Measurements from ENCODE around the gene NR0B1. TPM values are rescaled to one million over a fixed set of nuclear protein-coding genes. Genes with fewer than 3 reads are reported as not detected.

NR0B1 gene
- total RNA-seq, 1 donor from 2014 or later: 3.2 TPM

DNA sequence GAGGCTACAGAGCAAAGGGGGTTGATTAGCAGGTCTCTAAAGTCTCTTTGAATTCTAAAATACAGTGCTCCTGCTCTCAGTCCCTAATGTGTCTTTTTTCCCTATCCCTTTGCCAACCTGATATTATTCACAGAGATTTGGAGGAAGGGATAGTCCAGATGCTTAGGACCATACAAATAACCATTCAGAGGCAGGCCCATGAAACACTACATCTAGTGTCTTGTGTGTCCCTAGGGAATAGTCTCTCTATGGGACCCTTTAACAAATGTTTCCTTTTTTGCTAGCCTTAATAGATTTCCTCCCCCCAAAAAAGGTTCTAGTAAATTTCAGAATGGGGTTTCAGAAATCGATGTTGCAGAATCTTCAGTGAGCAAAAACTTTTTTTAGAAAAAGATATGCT, 1.7 kb downstream of the NR0B1 start:
- intact Hi-C loops (cut with DNase I): no loop called here
- H3K27me3 ChIP-seq: no peaks in the 10 kb centered on the region
- TF ChIP-seq POLR2A (IDR thresholded peaks at IDR 0.05): no peak
- TF ChIP-seq, protein P1, sequence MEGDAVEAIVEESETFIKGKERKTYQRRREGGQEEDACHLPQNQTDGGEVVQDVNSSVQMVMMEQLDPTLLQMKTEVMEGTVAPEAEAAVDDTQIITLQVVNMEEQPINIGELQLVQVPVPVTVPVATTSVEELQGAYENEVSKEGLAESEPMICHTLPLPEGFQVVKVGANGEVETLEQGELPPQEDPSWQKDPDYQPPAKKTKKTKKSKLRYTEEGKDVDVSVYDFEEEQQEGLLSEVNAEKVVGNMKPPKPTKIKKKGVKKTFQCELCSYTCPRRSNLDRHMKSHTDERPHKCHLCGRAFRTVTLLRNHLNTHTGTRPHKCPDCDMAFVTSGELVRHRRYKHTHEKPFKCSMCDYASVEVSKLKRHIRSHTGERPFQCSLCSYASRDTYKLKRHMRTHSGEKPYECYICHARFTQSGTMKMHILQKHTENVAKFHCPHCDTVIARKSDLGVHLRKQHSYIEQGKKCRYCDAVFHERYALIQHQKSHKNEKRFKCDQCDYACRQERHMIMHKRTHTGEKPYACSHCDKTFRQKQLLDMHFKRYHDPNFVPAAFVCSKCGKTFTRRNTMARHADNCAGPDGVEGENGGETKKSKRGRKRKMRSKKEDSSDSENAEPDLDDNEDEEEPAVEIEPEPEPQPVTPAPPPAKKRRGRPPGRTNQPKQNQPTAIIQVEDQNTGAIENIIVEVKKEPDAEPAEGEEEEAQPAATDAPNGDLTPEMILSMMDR (IDR thresholded peaks at IDR 0.05): no peak
- no peak for TF ChIP-seq POLR2AphosphoS5 (IDR thresholded peaks at IDR 0.05; ENCODE audit: insufficient read depth in 1 of 2, low read depth in 1 of 2)
- no peaks in the 10 kb centered on the region for H3K9me3 ChIP-seq
- no peaks in the 10 kb centered on the region for H3K36me3 ChIP-seq
- DNase-seq (ENCODE audit: extremely low spot score in 2 of 2): no peak
- H3K4me3 ChIP-seq: peak overlapping the region in 1 of 2 donors; percentile 45
- peak overlapping the region; percentile 68 for H3K27ac ChIP-seq
- no peaks in the 10 kb centered on the region for H3K4me1 ChIP-seq

DNA sequence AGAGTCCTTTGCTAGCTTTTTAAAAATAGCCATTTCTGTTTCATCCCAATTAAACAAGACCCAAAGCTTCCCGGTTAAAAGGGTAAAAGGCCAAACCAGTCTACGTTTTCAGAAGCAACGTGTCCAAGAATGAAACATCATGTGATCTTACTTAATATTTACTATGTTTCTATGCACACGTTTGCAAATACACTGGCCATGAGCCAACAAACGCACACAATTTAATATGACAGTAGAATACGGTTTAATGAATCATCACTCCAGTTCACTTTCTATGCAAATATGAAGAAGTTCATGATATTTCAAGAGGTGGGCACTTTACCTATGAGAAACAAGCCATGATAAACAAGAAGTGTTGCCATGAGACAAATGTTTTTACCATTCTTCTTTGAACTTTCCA, 4.3 kb downstream of the NR0B1 start:
- Histone ChIP-seq H3K27me3 (no peaks in the 10 kb centered on the region), H3K27ac (no peak overlapping the region), H3K4me3 (no peak overlapping the region), H3K36me3 (no peaks in the 10 kb centered on the region), H3K4me1 (no peaks in the 10 kb centered on the region), H3K9me3 (no peaks in the 10 kb centered on the region)
- intact Hi-C loops (cut with DNase I): no loop called here
- DNase-seq (ENCODE audit: extremely low spot score in 2 of 2): no peak
- TF ChIP-seq, protein P1 (IDR thresholded peaks at IDR 0.05): no peak
- TF ChIP-seq POLR2A (IDR thresholded peaks at IDR 0.05): no peak

DNA sequence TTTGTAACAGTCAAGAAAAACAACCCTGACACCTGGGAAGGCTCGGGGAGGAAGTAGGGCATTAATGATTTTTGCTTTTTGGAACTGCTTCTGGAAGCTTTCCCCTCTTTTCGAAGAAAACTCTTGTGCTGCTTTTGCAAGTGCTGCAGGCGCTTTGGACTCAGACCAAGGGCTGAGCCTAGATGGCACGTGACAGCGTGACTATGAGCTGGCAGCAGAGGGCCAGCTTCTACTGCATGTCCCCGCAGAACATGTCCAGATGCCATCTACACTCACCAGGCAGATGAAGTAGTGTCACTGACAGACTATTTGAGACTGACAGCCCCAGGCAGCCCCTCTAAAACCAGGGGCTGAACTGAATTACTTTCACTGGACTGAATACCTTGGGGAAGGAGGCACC, 6.2 kb downstream of the NR0B1 start:
- H3K4me1 ChIP-seq: no peaks in the 10 kb centered on the region
- H3K9me3 ChIP-seq: no peaks in the 10 kb centered on the region
- peak overlapping the region; percentile 28 for H3K27ac ChIP-seq
- H3K27me3 ChIP-seq: no peaks in the 10 kb centered on the region
- no peak for DNase-seq (ENCODE audit: extremely low spot score in 2 of 2)
- no peak overlapping the region for H3K4me3 ChIP-seq
- no peaks in the 10 kb centered on the region for H3K36me3 ChIP-seq
- TF ChIP-seq, protein P1 (IDR thresholded peaks at IDR 0.05): no peak
- TF ChIP-seq POLR2A (IDR thresholded peaks at IDR 0.05): no peak
- no peak for TF ChIP-seq POLR2AphosphoS5 (IDR thresholded peaks at IDR 0.05; ENCODE audit: insufficient read depth in 1 of 2, low read depth in 1 of 2)
- intact Hi-C loops (cut with DNase I): no loop called here

DNA sequence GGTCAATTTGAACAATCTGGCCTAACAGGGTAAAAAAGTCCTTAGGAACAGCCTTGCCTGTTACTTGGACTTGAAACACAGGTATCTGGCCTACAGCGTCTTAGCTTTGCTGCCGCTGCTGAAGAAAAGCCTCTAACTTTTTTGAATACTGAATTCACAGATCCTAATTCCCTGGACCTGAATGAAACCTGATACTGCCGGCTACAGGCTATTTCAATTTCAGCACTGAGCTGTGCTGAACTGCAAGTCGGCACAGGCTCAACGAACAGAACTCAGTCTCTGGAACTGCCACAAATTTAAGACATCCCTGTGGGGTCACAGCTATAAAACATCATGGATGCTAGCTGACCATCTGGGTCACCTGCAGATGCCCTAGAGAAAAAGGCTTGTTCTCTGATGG, 7.2 kb downstream of the NR0B1 start:
- TF ChIP-seq, protein P1 (IDR thresholded peaks at IDR 0.05): no peak
- TF ChIP-seq POLR2AphosphoS5 (IDR thresholded peaks at IDR 0.05; ENCODE audit: insufficient read depth in 1 of 2, low read depth in 1 of 2) (no peak), POLR2A (IDR thresholded peaks at IDR 0.05) (no peak)
- H3K4me1 ChIP-seq: no peaks in the 10 kb centered on the region
- H3K27ac ChIP-seq: peak overlapping the region; percentile 24
- no peak overlapping the region for H3K4me3 ChIP-seq
- no peaks in the 10 kb centered on the region for H3K36me3 ChIP-seq
- no peaks in the 10 kb centered on the region for H3K27me3 ChIP-seq
- intact Hi-C loops (cut with DNase I): no loop called here
- H3K9me3 ChIP-seq: no peaks in the 10 kb centered on the region
- no peak for DNase-seq (ENCODE audit: extremely low spot score in 2 of 2)

DNA sequence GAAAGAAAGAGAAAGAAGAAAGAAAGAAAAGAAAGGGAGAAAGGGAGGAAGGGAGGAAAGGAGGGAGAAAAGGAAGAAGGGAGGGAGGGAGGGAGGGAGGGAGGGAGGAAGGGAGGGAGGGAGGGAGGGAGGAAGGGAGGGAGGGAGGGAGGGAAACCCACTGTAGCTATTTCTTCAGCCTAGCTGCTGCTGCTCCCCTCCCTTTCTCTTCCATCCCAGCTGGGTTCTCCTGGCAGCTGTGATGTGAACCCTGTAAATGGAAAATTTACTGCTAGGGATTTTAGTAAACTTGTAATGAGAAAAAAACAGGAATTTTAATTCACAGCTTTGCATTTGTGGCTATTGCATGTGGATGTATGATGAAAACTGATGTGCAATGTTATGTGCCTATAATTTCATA, 8.0 kb downstream of the NR0B1 start:
- no peaks in the 10 kb centered on the region for H3K36me3 ChIP-seq

More for the DNA sequence above, 8.0 kb downstream of the NR0B1 start:
- intact Hi-C loops (cut with DNase I): no loop called here
- no peaks in the 10 kb centered on the region for H3K9me3 ChIP-seq
- H3K27me3 ChIP-seq: no peaks in the 10 kb centered on the region
- no peaks in the 10 kb centered on the region for H3K4me1 ChIP-seq
- H3K4me3 ChIP-seq: no peak overlapping the region
- no peak for DNase-seq (ENCODE audit: extremely low spot score in 2 of 2)
- TF ChIP-seq POLR2AphosphoS5 (IDR thresholded peaks at IDR 0.05; ENCODE audit: insufficient read depth in 1 of 2, low read depth in 1 of 2): no peak
- TF ChIP-seq, protein P1 (IDR thresholded peaks at IDR 0.05): no peak
- no peak for TF ChIP-seq POLR2A (IDR thresholded peaks at IDR 0.05)
- peak overlapping the region; percentile 24 for H3K27ac ChIP-seq

Measured in vagina (tissue), 2 donors.